HL-60 (cell line): ENCODE measurements around the gene ZNF345.

Source experiments
- CTCF ChIP-seq: IDR thresholded peaks from one replicate; pipeline ENCODE4 v1.5.1; 2011; ENCODE audit warnings: low read length, control low read depth, inconsistent platforms; ENCODE audit not compliant: insufficient read depth
- GABPA ChIP-seq: IDR thresholded peaks from 2 replicates; pipeline ENCODE4 v1.6.1; 2012; ENCODE audit warnings: low read depth
- POLR2AphosphoS5 ChIP-seq: IDR thresholded peaks from 2 replicates; pipeline ENCODE4 v1.6.1; 2012; ENCODE audit warnings: low read depth
- REST ChIP-seq: IDR thresholded peaks from 2 replicates; pipeline ENCODE4 v1.6.1; 2012; ENCODE audit warnings: low read depth; ENCODE audit not compliant: insufficient replicate concordance

- TF ChIP-seq CTCF (no peak), POLR2AphosphoS5 (no peak), REST (no peak), GABPA (no peak)
Observed at GRCh38 chr19:36837176-36837905, 13.3 kb upstream of the ZNF345 start.
